ENCODE data around the gene LYVE1. TPM values are rescaled to one million over a fixed set of nuclear protein-coding genes. Genes with fewer than 3 reads are reported as not detected.
A peak's percentile ranks its signal among the peaks of the same experiment; 100 is the strongest.

The LYVE1 gene
- total RNA-seq, 4 donors from 2014 or later: 12.1 to 30.2 (median 19.2) TPM

GRCh38 chr11:10522921-10523320 lies 45.5 kb downstream of the LYVE1 start:
- ATAC-seq: peak; percentile 18 to 38
- Histone ChIP-seq H3K36me3 (peaks cover 0 to 47% of the 10 kb centered on the region in 2 donors), H3K27me3 (no peaks in the 10 kb centered on the region), H3K9me3 (no peaks in the 10 kb centered on the region), H3K4me1 (peaks cover 21% of the 10 kb centered on the region in 2 donors), H3K4me3 (no peak overlapping the region), H3K27ac (peak overlapping the region in 3 of 4 donors; percentile 15 to 62 (median 44))
- TF ChIP-seq CTCF (IDR thresholded peaks at IDR 0.05 in 4 of 5, conservative IDR thresholded peaks at IDR 0.05 in 1 of 5) (no peak), POLR2A (IDR thresholded peaks at IDR 0.05) (no peak)
- in situ Hi-C loops (cut with MboI; ENCODE audit: low sequenced_read_pairs in 4 of 4): loop anchor here in 1 of 4 donors (25.0 kb wide), 1 partner anchor 214 kb away; no protein-coding TSS in a partner anchor
- DNase-seq: no peak
- intact Hi-C loops (cut with DNase I; ENCODE audit: low total_unique reads): no loop called here

GRCh38 chr11:10522276-10522675 lies 46.2 kb downstream of the LYVE1 start:
- H3K27ac ChIP-seq: peak overlapping the region in 3 of 4 donors; percentile 15 to 62 (median 44)
- H3K4me3 ChIP-seq: no peak overlapping the region
- ATAC-seq (no peak), DNase-seq (no peak)
- intact Hi-C loops (cut with DNase I; ENCODE audit: low total_unique reads) (no loop called here), in situ Hi-C loops (cut with MboI; ENCODE audit: low sequenced_read_pairs in 4 of 4) (loop anchor here in 1 of 4 donors (25.0 kb wide), 1 partner anchor 215 kb away; no protein-coding TSS in a partner anchor)
- TF ChIP-seq POLR2A (IDR thresholded peaks at IDR 0.05): no peak
- TF ChIP-seq CTCF (IDR thresholded peaks at IDR 0.05 in 4 of 5, conservative IDR thresholded peaks at IDR 0.05 in 1 of 5): no peak
- H3K9me3 ChIP-seq: no peaks in the 10 kb centered on the region
- H3K36me3 ChIP-seq: peaks cover 0 to 48% of the 10 kb centered on the region in 2 donors
- H3K4me1 ChIP-seq: peaks cover 15 to 20% of the 10 kb centered on the region in 2 donors
- no peaks in the 10 kb centered on the region for H3K27me3 ChIP-seq

GRCh38 chr11:10520562-10520961 lies 47.9 kb downstream of the LYVE1 start:
- intact Hi-C loops (cut with DNase I; ENCODE audit: low total_unique reads): no loop called here
- Histone ChIP-seq H3K27me3 (no peaks in the 10 kb centered on the region), H3K4me3 (no peak overlapping the region), H3K36me3 (peaks cover 0 to 48% of the 10 kb centered on the region in 2 donors), H3K9me3 (no peaks in the 10 kb centered on the region), H3K27ac (no peak overlapping the region), H3K4me1 (peaks cover 9 to 13% of the 10 kb centered on the region in 2 donors)
- in situ Hi-C loops (cut with MboI; ENCODE audit: low sequenced_read_pairs in 4 of 4): loop anchor here in 1 of 4 donors (25.0 kb wide), 1 partner anchor 217 kb away; no protein-coding TSS in a partner anchor
- no peak for ATAC-seq
- TF ChIP-seq POLR2A (IDR thresholded peaks at IDR 0.05) (no peak), CTCF (IDR thresholded peaks at IDR 0.05 in 4 of 5, conservative IDR thresholded peaks at IDR 0.05 in 1 of 5) (no peak)
- DNase-seq: no peak

GRCh38 chr11:10519630-10520029 lies 48.8 kb downstream of the LYVE1 start:
- in situ Hi-C loops (cut with MboI; ENCODE audit: low sequenced_read_pairs in 4 of 4) (loop anchor here in 2 of 4 donors (10.0 to 25.0 kb wide), 2 partner anchors 215 to 218 kb away; no protein-coding TSS in a partner anchor), intact Hi-C loops (cut with DNase I; ENCODE audit: low total_unique reads) (loop anchor here (10.0 kb wide), 1 partner anchor 215 kb away; no protein-coding TSS in a partner anchor)
- peaks cover 9 to 15% of the 10 kb centered on the region in 2 donors for H3K4me1 ChIP-seq
- no peak overlapping the region for H3K27ac ChIP-seq
- TF ChIP-seq CTCF (IDR thresholded peaks at IDR 0.05 in 4 of 5, conservative IDR thresholded peaks at IDR 0.05 in 1 of 5) (no peak), POLR2A (IDR thresholded peaks at IDR 0.05) (no peak)
- DNase-seq: no peak
- H3K27me3 ChIP-seq: no peaks in the 10 kb centered on the region
- H3K4me3 ChIP-seq: no peak overlapping the region
- no peaks in the 10 kb centered on the region for H3K9me3 ChIP-seq
- no peak for ATAC-seq
- peaks cover 0 to 54% of the 10 kb centered on the region in 2 donors for H3K36me3 ChIP-seq
